Peyer's patch (tissue), 4 donors: ENCODE results near the gene GIPR. TPM values are rescaled to one million over a fixed set of nuclear protein-coding genes. Genes with fewer than 3 reads are reported as not detected.

Experiments used
- DNase-seq, 3 donors: peaks; one replicate each; pipeline ENCODE4 v3.0.0-alpha.2; 2017 to 2019
- H3K27ac ChIP-seq, 4 donors: fragments of 200-600 bp; sonication (generic); one replicate each; pipeline ENCODE4 v1.5.1; 2016 to 2019
- H3K27me3 ChIP-seq, 2 donors: fragments of 200-600 bp; sonication (generic); one replicate each; pipeline ENCODE4 v1.5.1; 2019
- H3K36me3 ChIP-seq, 3 donors: fragments of 200-600 bp; sonication (generic); one replicate each; pipeline ENCODE4 v1.5.1; 2016 to 2019
- H3K4me1 ChIP-seq, 4 donors: fragments of 200-600 bp; sonication (generic); one replicate each; pipeline ENCODE4 v1.5.1; 2016 to 2019
- H3K4me3 ChIP-seq, 4 donors: fragments of 200-600 bp; sonication (generic); 1 replicate in 3 of 4; 2 replicates in 1 of 4; pipeline ENCODE4 v1.5.1; 2016 to 2019; ENCODE audit warnings: mild to moderate bottlenecking in 1 of 4
- H3K9me3 ChIP-seq, 4 donors: fragments of 200-600 bp; sonication (generic); one replicate each; pipeline ENCODE4 v1.5.1; 2016 to 2019; ENCODE audit warnings: mild to moderate bottlenecking in 1 of 4
- CTCF ChIP-seq, 6 experiments: fragments of 450-650 bp in 4 of 6; fragments of 200-600 bp in 2 of 6; sonication (generic) in 1 of 6; IDR thresholded peaks; one replicate each; pipeline ENCODE4 v1.5.1; 2017 to 2019; ENCODE audit warnings: antibody characterized with exemption in 6 of 6, mild to moderate bottlenecking in 3 of 6, moderate library complexity in 1 of 6
- POLR2A ChIP-seq, 2 donors: fragments of 450-650 bp; IDR thresholded peaks; one replicate each; pipeline ENCODE4 v1.5.1; 2017; ENCODE audit warnings: antibody characterized with exemption in 2 of 2, mild to moderate bottlenecking in 2 of 2, moderate library complexity in 2 of 2
- total RNA-seq, 4 donors: library from RNA; depleted of rRNA; stranded (reverse); fragments of >200 nt; gene quantifications; one replicate each; pipeline ENCODE4 v1.1.0, GENCODE V29; 2016

GIPR gene
- total RNA-seq, 4 donors from 2014 or later: 4.6 to 6.0 (median 5.6) TPM; not detected in 1

GRCh38 chr19:45638930-45639729, 28.9 kb upstream of the GIPR start, which contains the start of gene EML2:
TSS of gene EML2 (minus strand) at chr19:45639397. CDS start at chr19:45639376, 21 bp downstream.
- TF ChIP-seq POLR2A (IDR thresholded peaks at IDR 0.05) (no peak), CTCF (IDR thresholded peaks at IDR 0.05) (peak in 1 of 6 experiments; percentile 17)
- peaks cover 0 to 43% (median 18%) of the 10 kb centered on the region in 4 donors for H3K4me1 ChIP-seq

DNA sequence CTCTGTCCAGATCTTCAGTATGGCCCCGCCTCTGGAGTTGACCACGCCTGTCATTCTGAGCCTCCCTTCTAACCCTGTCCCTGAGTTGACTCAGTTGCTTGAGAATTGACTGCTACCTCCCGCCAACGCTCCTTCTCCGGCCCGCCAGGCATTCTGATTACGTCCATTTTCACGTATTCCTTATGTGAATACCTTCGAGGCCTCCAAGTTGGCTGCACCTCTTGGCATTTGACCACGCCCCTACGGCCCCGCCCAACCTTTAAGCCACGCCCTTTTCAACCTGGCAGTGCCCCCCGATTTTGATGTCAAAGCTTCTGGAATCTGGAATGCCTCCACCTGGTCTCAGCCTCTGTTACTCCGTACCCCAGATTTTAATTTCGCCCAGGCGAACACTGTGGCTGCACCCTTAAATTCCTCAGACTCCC, 27.2 kb upstream of the GIPR start:
- Histone ChIP-seq H3K4me3 (peak overlapping the region; percentile 33 to 47 (median 44)), H3K27ac (peak overlapping the region; percentile 75 to 89 (median 86)), H3K4me1 (peaks cover 0 to 49% (median 18%) of the 10 kb centered on the region in 4 donors), H3K27me3 (peaks cover 0 to 8% of the 10 kb centered on the region in 2 donors), H3K36me3 (no peaks in the 10 kb centered on the region), H3K9me3 (no peaks in the 10 kb centered on the region)
- DNase-seq: peak; percentile 31 to 65 (median 63)
- TF ChIP-seq CTCF (IDR thresholded peaks at IDR 0.05): no peak

More at GRCh38 chr19:45638930-45639729, 28.9 kb upstream of the GIPR start, which contains the start of gene EML2:
- H3K36me3 ChIP-seq: no peaks in the 10 kb centered on the region
- H3K27me3 ChIP-seq: no peaks in the 10 kb centered on the region
- DNase-seq: peak; percentile 60 to 79 (median 78)
- H3K4me3 ChIP-seq: peak within 1 kb of the TSS; percentile 48 to 87 (median 80)
- H3K27ac ChIP-seq: peak within 1 kb of the TSS; percentile 64 to 72 (median 68)
- no peaks in the 10 kb centered on the region for H3K9me3 ChIP-seq

- Histone ChIP-seq H3K36me3 (no peaks in the 10 kb centered on the region), H3K27ac (peak overlapping the region; percentile 75 to 89 (median 86)), H3K27me3 (peaks cover 0 to 8% of the 10 kb centered on the region in 2 donors), H3K4me3 (peak overlapping the region; percentile 33 to 47 (median 44)), H3K9me3 (no peaks in the 10 kb centered on the region), H3K4me1 (peaks cover 0 to 55% (median 19%) of the 10 kb centered on the region in 4 donors)
- TF ChIP-seq CTCF (IDR thresholded peaks at IDR 0.05) (no peak), POLR2A (IDR thresholded peaks at IDR 0.05) (no peak)
- peak; percentile 83 to 97 (median 93) for DNase-seq
Measured at GRCh38 chr19:45641274-45642105, 26.5 kb upstream of the GIPR start.

DNA sequence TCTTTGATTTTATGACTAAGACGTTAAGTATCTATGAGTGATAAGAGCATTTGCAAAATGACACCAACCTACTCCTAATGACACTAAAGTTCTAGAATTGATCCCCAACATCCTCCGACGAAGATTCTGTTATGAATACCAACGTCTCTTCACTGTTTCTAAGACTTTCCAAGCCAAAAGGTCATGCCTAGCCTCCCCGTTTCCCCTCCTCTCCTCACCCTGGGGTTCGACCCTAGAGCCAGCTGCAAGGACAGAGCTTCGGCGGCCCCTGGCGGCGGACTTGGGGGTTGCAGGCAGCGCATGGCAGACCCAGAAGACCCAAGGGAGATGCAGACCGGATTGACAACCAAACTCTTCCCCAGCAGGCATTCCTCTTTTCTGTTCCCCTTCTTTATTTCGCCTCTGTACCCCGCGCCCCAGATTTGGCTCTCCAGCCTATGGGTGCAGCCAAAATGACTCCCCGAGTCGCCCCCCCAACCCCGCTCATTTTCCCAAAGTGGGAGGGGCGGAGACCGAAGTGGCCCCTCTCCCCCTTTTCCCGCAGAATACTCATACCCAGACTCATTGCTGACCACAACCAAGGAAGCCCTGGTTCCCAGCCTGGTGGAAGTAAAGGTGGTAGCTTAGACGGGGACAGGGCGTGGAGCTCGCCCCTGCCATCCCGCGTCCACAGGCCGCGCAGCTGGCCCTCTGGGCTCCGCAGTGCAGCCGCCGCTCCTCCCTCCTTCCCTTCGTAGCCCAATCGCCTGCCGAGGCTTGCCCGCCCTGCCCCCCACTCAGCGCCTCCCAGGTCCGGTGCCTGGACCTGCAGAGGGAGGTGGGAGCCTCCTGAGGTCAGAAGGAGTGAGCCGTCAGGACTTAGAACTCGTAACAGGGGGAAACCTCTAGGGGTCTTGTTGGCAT, 24.7 kb upstream of the GIPR start:
- Histone ChIP-seq H3K27me3 (peaks cover 0 to 8% of the 10 kb centered on the region in 2 donors), H3K9me3 (no peaks in the 10 kb centered on the region), H3K4me3 (peak overlapping the region in 1 of 4 donors; percentile 47), H3K36me3 (no peaks in the 10 kb centered on the region), H3K4me1 (peaks cover 0 to 50% (median 18%) of the 10 kb centered on the region in 4 donors), H3K27ac (peak overlapping the region in 3 of 4 donors; percentile 75 to 89 (median 87))
- peak; percentile 92 to 95 (median 93) for DNase-seq
- peak in 1 of 2 donors; percentile 6 for TF ChIP-seq POLR2A (IDR thresholded peaks at IDR 0.05)
- TF ChIP-seq CTCF (IDR thresholded peaks at IDR 0.05): peak; percentile 96 to 98 (median 97)
